Endothelial cell of umbilical vein (primary cell): ENCODE data around the gene NIT2. TPM values are rescaled to one million over a fixed set of nuclear protein-coding genes. Genes with fewer than 3 reads are reported as not detected.

Source experiments
- BruUV-seq: library from RNA; stranded (reverse); fragments of 400-500 nt; replicated peaks from 2 replicates; lab custom pipeline; 2021; lab: Mats Ljungman, UMichigan
- CTCF ChIA-PET: fragments of 300-600, 350-600 bp; sonication (Branson Sonifier 250); formaldehyde crosslinking; loops from one replicate; lab custom pipeline; 2021; ENCODE audit warnings: antibody characterized with exemption, inconsistent platforms; lab: Charles Lee
- POLR2A ChIA-PET: fragments of 300-600, 350-600 bp; sonication (Branson Sonifier 250); formaldehyde crosslinking; loops from one replicate; lab custom pipeline; 2021; ENCODE audit warnings: antibody characterized with exemption, inconsistent platforms; lab: Charles Lee
- DNase-seq: peaks from one replicate; pipeline ENCODE4 v3.0.0-alpha.2; 2011; ENCODE audit warnings: low read depth, low spot score
- FAIRE-seq: peaks from 2 replicates; lab custom pipeline; 2011; peaks lifted over from hg19 to GRCh38; lab: Jason Lieb, UNC
- H2AFZ ChIP-seq: 2 replicates; pipeline ENCODE4 v1.6.0; 2012; ENCODE audit warnings: low read depth, low read length, control low read depth, inconsistent platforms
- H3K27ac ChIP-seq: 2 replicates; pipeline ENCODE4 v1.5.1; 2011; ENCODE audit warnings: low read depth, mild to moderate bottlenecking, control low read depth, low read length, moderate library complexity; ENCODE audit not compliant: insufficient read depth
- H3K27me3 ChIP-seq, 2 experiments: 2 replicates each; pipeline versions ENCODE4 v1.6.0 to v1.6.1; 2011; ENCODE audit warnings: low read length in 2 of 2, mixed read lengths in 1 of 2; ENCODE audit not compliant: control insufficient read depth in 2 of 2, insufficient read depth in 2 of 2
- H3K36me3 ChIP-seq, 2 experiments: 2 replicates in 1 of 2; 3 replicates in 1 of 2; pipeline ENCODE4 v1.5.1; 2011; ENCODE audit warnings: low read length in 2 of 2, mild to moderate bottlenecking in 1 of 2, moderate library complexity in 1 of 2; ENCODE audit not compliant: control insufficient read depth in 2 of 2, insufficient read depth in 2 of 2; ENCODE audit errors: extremely low read depth in 1 of 2
- H3K4me1 ChIP-seq: 3 replicates; pipeline ENCODE4 v1.5.1; 2011; ENCODE audit warnings: mild to moderate bottlenecking, low read length; ENCODE audit not compliant: control insufficient read depth, insufficient read depth; ENCODE audit errors: extremely low read depth
- H3K4me2 ChIP-seq: 2 replicates; pipeline ENCODE4 v1.6.1; 2011; ENCODE audit warnings: low read length, control low read depth, mixed read lengths; ENCODE audit not compliant: insufficient read depth
- H3K4me3 ChIP-seq, 3 experiments: fragments of 200-600 bp in 1 of 3; sonication (generic), shearing (Covaris generic) in 1 of 3; replicated peaks in 1 of 3; 2 replicates each; pipeline ENCODE4 v1.5.1; 2011 to 2016; ENCODE audit warnings: control low read depth in 3 of 3, low read length in 3 of 3, mild to moderate bottlenecking in 2 of 3, inconsistent platforms in 1 of 3, low read depth in 1 of 3, moderate library complexity in 1 of 3; ENCODE audit not compliant: insufficient read depth in 1 of 3
- H3K79me2 ChIP-seq: 2 replicates; pipeline ENCODE4 v1.6.0; 2012; ENCODE audit warnings: low read length, inconsistent platforms; ENCODE audit not compliant: control insufficient read depth, insufficient read depth
- H3K9ac ChIP-seq: replicated peaks from 2 replicates; pipeline ENCODE3; 2011; ENCODE audit warnings: low read length, control low read depth; ENCODE audit not compliant: insufficient read depth; ENCODE audit errors: extremely low read depth
- H3K9me1 ChIP-seq: replicated peaks from 3 replicates; pipeline ENCODE4 v1.6.0; 2011; ENCODE audit warnings: mild to moderate bottlenecking, low read length; ENCODE audit not compliant: control insufficient read depth, insufficient read depth; ENCODE audit errors: extremely low read depth
- H3K9me3 ChIP-seq: replicated peaks from 2 replicates; pipeline ENCODE4 v1.5.1; 2012; ENCODE audit warnings: low read length, inconsistent platforms; ENCODE audit not compliant: control insufficient read depth, insufficient read depth
- H4K20me1 ChIP-seq: replicated peaks from 2 replicates; pipeline ENCODE3; 2011; ENCODE audit warnings: mild to moderate bottlenecking, low read length; ENCODE audit not compliant: control insufficient read depth, insufficient read depth; ENCODE audit errors: extremely low read depth
- FOS ChIP-seq: IDR thresholded peaks from 2 replicates; pipeline ENCODE4 v1.6.1; 2011; ENCODE audit warnings: mild to moderate bottlenecking, low read length, moderate library complexity, borderline replicate concordance; ENCODE audit not compliant: insufficient read depth
- GATA2 ChIP-seq: IDR thresholded peaks from 2 replicates; pipeline ENCODE4 v1.7.0; 2011; ENCODE audit warnings: low read depth, mild to moderate bottlenecking, moderate library complexity, mixed read lengths, low read length; ENCODE audit not compliant: insufficient read length, insufficient read depth
- MYC ChIP-seq: IDR thresholded peaks from one replicate; pipeline ENCODE4 v1.6.1; 2011; ENCODE audit warnings: mild to moderate bottlenecking, low read depth, low read length
- POLR2AphosphoS5 ChIP-seq: IDR thresholded peaks from 2 replicates; pipeline ENCODE4 v1.6.1; 2012; ENCODE audit warnings: low read depth, mild to moderate bottlenecking, control low read depth, low read length, moderate library complexity; ENCODE audit not compliant: insufficient read depth
- dilution Hi-C: fragments of 300-500 bp; cut with MboI; formaldehyde crosslinking; loops from one replicate; pipeline ENCODE4 v1.15.0; 2019; ENCODE audit warnings: low sequenced_read_pairs; ENCODE audit not compliant: extremely low pct_ligation_motif_present
- intact Hi-C: fragments of 100-400 bp; cut with micrococcal nuclease; formaldehyde crosslinking; loops from one replicate; pipeline ENCODE4 v1.10.0; 2022
- polyA plus RNA-seq, 4 experiments: library from polyadenylated mRNA; depleted of rRNA in 3 of 4; stranded (reverse) in 3 of 4; unstranded in 1 of 4; fragments of >200 nt; gene quantifications; 2 replicates each; pipeline versions ENCODE4 v1.2.1 to v1.2.3, GENCODE V29; 2011 to 2012; ENCODE audit warnings: missing spikeins in 1 of 4
- total RNA-seq: library from RNA; stranded (reverse); gene quantifications from 2 replicates; pipeline ENCODE4 v1.2.3, GENCODE V29; 2021
- TF ChIP-seq, protein P1 (sequence below), 2 donors: IDR thresholded peaks; 1 replicate in 1 of 2; 2 replicates in 1 of 2; pipeline ENCODE4 v1.5.1; 2011; ENCODE audit warnings: low read length in 2 of 2, mild to moderate bottlenecking in 2 of 2, moderate library complexity in 2 of 2, control low read depth in 1 of 2, inconsistent platforms in 1 of 2, low read depth in 1 of 2; ENCODE audit not compliant: insufficient read depth in 1 of 2; ENCODE audit errors: extremely low read depth in 1 of 2

NIT2 gene
- total and polyA plus RNA-seq, 2 donors (not counting 3 experiments of a cell fraction or from before 2014, with no cell fraction given), result 19.4 to 20.5 TPM

- TF ChIP-seq POLR2AphosphoS5 (no peak), FOS (no peak), MYC (no peak), GATA2 (no peak)
- TF ChIP-seq, protein P1, sequence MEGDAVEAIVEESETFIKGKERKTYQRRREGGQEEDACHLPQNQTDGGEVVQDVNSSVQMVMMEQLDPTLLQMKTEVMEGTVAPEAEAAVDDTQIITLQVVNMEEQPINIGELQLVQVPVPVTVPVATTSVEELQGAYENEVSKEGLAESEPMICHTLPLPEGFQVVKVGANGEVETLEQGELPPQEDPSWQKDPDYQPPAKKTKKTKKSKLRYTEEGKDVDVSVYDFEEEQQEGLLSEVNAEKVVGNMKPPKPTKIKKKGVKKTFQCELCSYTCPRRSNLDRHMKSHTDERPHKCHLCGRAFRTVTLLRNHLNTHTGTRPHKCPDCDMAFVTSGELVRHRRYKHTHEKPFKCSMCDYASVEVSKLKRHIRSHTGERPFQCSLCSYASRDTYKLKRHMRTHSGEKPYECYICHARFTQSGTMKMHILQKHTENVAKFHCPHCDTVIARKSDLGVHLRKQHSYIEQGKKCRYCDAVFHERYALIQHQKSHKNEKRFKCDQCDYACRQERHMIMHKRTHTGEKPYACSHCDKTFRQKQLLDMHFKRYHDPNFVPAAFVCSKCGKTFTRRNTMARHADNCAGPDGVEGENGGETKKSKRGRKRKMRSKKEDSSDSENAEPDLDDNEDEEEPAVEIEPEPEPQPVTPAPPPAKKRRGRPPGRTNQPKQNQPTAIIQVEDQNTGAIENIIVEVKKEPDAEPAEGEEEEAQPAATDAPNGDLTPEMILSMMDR (IDR thresholded peaks at IDR 0.05; ENCODE audit: extremely low read depth in 1 of 2, insufficient read depth in 1 of 2, low read depth in 1 of 2, low read length in 2 of 2), result no peak
- CTCF ChIA-PET, result no interaction called here
Observed at GRCh38 chr3:100389025-100389424, 54.5 kb downstream of the NIT2 start.

More at GRCh38 chr3:100389025-100389424, 54.5 kb downstream of the NIT2 start:
- Histone ChIP-seq H3K4me2 (no peak overlapping the region), H3K9ac (no peak overlapping the region), H3K4me3 (no peak overlapping the region), H3K9me3 (no peaks in the 10 kb centered on the region), H3K36me3 (peaks cover 0 to 11% of the 10 kb centered on the region in 2 experiments), H3K4me1 (peaks cover 21% of the 10 kb centered on the region), H3K27ac (no peak overlapping the region), H2AFZ (no peak overlapping the region), H4K20me1 (peaks cover 3% of the 10 kb centered on the region), H3K9me1 (no peaks in the 10 kb centered on the region), H3K27me3 (no peaks in the 10 kb centered on the region), H3K79me2 (peaks cover 73% of the 10 kb centered on the region)
- no TSS peak for BruUV-seq
- POLR2A ChIA-PET, result no interaction called here
- FAIRE-seq, result no peak
- dilution Hi-C loops, result no loop called here
- intact Hi-C loops, result no loop called here
- DNase-seq, result no peak
